ENCODE measurements around the gene NFKBIA.

DNA sequence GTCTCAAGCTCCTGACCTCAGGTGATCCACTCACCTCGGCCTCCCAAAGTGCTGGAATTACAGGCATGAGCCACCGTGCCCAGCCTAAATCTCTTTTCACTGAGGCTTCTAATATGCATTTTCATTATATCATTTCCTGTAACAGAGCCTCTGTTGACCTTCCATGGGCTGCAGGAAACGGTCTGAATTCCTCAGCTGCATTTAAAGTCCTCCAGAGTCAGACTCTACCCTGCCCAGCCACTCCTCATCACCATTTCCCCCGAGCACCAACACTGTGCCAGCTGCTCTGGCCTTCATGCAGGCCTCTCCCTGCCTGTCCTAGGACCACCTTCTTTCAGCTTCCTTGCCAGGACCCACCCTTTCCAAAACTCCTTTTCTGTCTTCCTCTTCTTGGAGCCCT is 9.8 kb upstream of the NFKBIA start:
- no peak for TF ChIP-seq EP300 (IDR thresholded peaks at IDR 0.05; ENCODE audit: borderline replicate concordance in 1 of 2, low read depth in 2 of 2, low read length in 2 of 2)
- TF ChIP-seq, protein P1, sequence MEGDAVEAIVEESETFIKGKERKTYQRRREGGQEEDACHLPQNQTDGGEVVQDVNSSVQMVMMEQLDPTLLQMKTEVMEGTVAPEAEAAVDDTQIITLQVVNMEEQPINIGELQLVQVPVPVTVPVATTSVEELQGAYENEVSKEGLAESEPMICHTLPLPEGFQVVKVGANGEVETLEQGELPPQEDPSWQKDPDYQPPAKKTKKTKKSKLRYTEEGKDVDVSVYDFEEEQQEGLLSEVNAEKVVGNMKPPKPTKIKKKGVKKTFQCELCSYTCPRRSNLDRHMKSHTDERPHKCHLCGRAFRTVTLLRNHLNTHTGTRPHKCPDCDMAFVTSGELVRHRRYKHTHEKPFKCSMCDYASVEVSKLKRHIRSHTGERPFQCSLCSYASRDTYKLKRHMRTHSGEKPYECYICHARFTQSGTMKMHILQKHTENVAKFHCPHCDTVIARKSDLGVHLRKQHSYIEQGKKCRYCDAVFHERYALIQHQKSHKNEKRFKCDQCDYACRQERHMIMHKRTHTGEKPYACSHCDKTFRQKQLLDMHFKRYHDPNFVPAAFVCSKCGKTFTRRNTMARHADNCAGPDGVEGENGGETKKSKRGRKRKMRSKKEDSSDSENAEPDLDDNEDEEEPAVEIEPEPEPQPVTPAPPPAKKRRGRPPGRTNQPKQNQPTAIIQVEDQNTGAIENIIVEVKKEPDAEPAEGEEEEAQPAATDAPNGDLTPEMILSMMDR (IDR thresholded peaks at IDR 0.05; ENCODE audit: control extremely low read depth in 1 of 3, insufficient read depth in 1 of 3, low read depth in 1 of 3, low read length in 3 of 3): no peak

Data from H1 (cell line).